Measurements from ENCODE around the gene TMC1.
"Not testable (repeated sequence)": the region's sequence is repeated elsewhere in the genome, so short reads cannot be mapped to it uniquely, and the experiment has no call there.

The TMC1 gene

GRCh38 chr9:72476617-72477437, 44.6 kb upstream of the TMC1 start:
- DNase-seq = no peak
- Histone ChIP-seq H2AFZ (ENCODE audit: low read depth, low read length) (no peak overlapping the region), H3K36me3 (ENCODE audit: insufficient read depth, low read length) (no peaks in the 10 kb centered on the region), H4K20me1 (ENCODE audit: insufficient read depth, low read length) (no peaks in the 10 kb centered on the region), H3K4me1 (ENCODE audit: insufficient read depth, low read length) (no peaks in the 10 kb centered on the region), H3K9ac (ENCODE audit: low read depth, low read length) (no peak overlapping the region), H3K4me2 (ENCODE audit: insufficient read depth, low read length) (no peak overlapping the region), H3K4me3 (ENCODE audit: low read depth in 1 of 2, low read length in 2 of 2) (no peak overlapping the region), H3K27me3 (ENCODE audit: insufficient read depth, low read length, poor library complexity) (no peaks in the 10 kb centered on the region), H3K27ac (ENCODE audit: low read length) (no peak overlapping the region), H3K79me2 (ENCODE audit: insufficient read depth, low read length) (no peaks in the 10 kb centered on the region), H3K9me3 (ENCODE audit: insufficient read depth, low read length, severe bottlenecking) (no peaks in the 10 kb centered on the region)
- TF ChIP-seq EZH2 (IDR thresholded peaks at IDR 0.05; ENCODE audit: borderline replicate concordance, low read depth, low read length, severe bottlenecking) (no peak), CTCF (IDR thresholded peaks at IDR 0.05; ENCODE audit: borderline replicate concordance, extremely low read depth, low read length, poor library complexity, severe bottlenecking) (no peak)
- no peak for ATAC-seq (ENCODE audit: insufficient read depth, low read depth)

- H3K27me3 ChIP-seq (ENCODE audit: insufficient read depth, low read length, poor library complexity) = no peaks in the 10 kb centered on the region
- H3K4me1 ChIP-seq (ENCODE audit: insufficient read depth, low read length) = no peaks in the 10 kb centered on the region
- no peaks in the 10 kb centered on the region for H4K20me1 ChIP-seq (ENCODE audit: insufficient read depth, low read length)
- H3K9me3 ChIP-seq (ENCODE audit: insufficient read depth, low read length, severe bottlenecking) = no peaks in the 10 kb centered on the region
- no peak overlapping the region for H3K27ac ChIP-seq (ENCODE audit: low read length)
- no peak overlapping the region for H2AFZ ChIP-seq (ENCODE audit: low read depth, low read length)
- H3K79me2 ChIP-seq (ENCODE audit: insufficient read depth, low read length) = no peaks in the 10 kb centered on the region
- H3K9ac ChIP-seq (ENCODE audit: low read depth, low read length) = no peak overlapping the region
- DNase-seq (no peak), ATAC-seq (ENCODE audit: insufficient read depth, low read depth) (no peak)
- no peaks in the 10 kb centered on the region for H3K36me3 ChIP-seq (ENCODE audit: insufficient read depth, low read length)
- no peak overlapping the region for H3K4me3 ChIP-seq (ENCODE audit: low read depth in 1 of 2, low read length in 2 of 2)
- TF ChIP-seq EZH2 (IDR thresholded peaks at IDR 0.05; ENCODE audit: borderline replicate concordance, low read depth, low read length, severe bottlenecking) = no peak
- TF ChIP-seq CTCF (IDR thresholded peaks at IDR 0.05; ENCODE audit: borderline replicate concordance, extremely low read depth, low read length, poor library complexity, severe bottlenecking) = no peak
- H3K4me2 ChIP-seq (ENCODE audit: insufficient read depth, low read length) = no peak overlapping the region
These were observed 43.4 kb upstream of the TMC1 start for GRCh38 chr9:72477930-72478518.

GRCh38 chr9:72478966-72479365, 42.4 kb upstream of the TMC1 start:
- Histone ChIP-seq H3K79me2 (ENCODE audit: insufficient read depth, low read length) (no peaks in the 10 kb centered on the region), H3K9me3 (ENCODE audit: insufficient read depth, low read length, severe bottlenecking) (no peaks in the 10 kb centered on the region), H3K9ac (ENCODE audit: low read depth, low read length) (no peak overlapping the region), H3K27ac (ENCODE audit: low read length) (no peak overlapping the region), H3K4me2 (ENCODE audit: insufficient read depth, low read length) (no peak overlapping the region), H3K36me3 (ENCODE audit: insufficient read depth, low read length) (no peaks in the 10 kb centered on the region), H3K4me1 (ENCODE audit: insufficient read depth, low read length) (no peaks in the 10 kb centered on the region), H2AFZ (ENCODE audit: low read depth, low read length) (no peak overlapping the region), H3K27me3 (ENCODE audit: insufficient read depth, low read length, poor library complexity) (no peaks in the 10 kb centered on the region), H3K4me3 (ENCODE audit: low read depth in 1 of 2, low read length in 2 of 2) (no peak overlapping the region), H4K20me1 (ENCODE audit: insufficient read depth, low read length) (no peaks in the 10 kb centered on the region)
- TF ChIP-seq EZH2 (IDR thresholded peaks at IDR 0.05; ENCODE audit: borderline replicate concordance, low read depth, low read length, severe bottlenecking) = no peak
- no peak for TF ChIP-seq CTCF (IDR thresholded peaks at IDR 0.05; ENCODE audit: borderline replicate concordance, extremely low read depth, low read length, poor library complexity, severe bottlenecking)
- DNase-seq (no peak), ATAC-seq (ENCODE audit: insufficient read depth, low read depth) (no peak)

GRCh38 chr9:72480261-72480660, 41.1 kb upstream of the TMC1 start:
- not testable (repeated sequence) for H3K4me2 ChIP-seq (ENCODE audit: insufficient read depth, low read length); H4K20me1 ChIP-seq (ENCODE audit: insufficient read depth, low read length); H3K36me3 ChIP-seq (ENCODE audit: insufficient read depth, low read length); H2AFZ ChIP-seq (ENCODE audit: low read depth, low read length); H3K9ac ChIP-seq (ENCODE audit: low read depth, low read length); H3K4me3 ChIP-seq (ENCODE audit: low read depth in 1 of 2, low read length in 2 of 2); H3K27me3 ChIP-seq (ENCODE audit: insufficient read depth, low read length, poor library complexity); H3K9me3 ChIP-seq (ENCODE audit: insufficient read depth, low read length, severe bottlenecking); DNase-seq; H3K4me1 ChIP-seq (ENCODE audit: insufficient read depth, low read length); ATAC-seq (ENCODE audit: insufficient read depth, low read depth); H3K79me2 ChIP-seq (ENCODE audit: insufficient read depth, low read length); H3K27ac ChIP-seq (ENCODE audit: low read length)
